PFSK-1 (cell line): Measurements from ENCODE around the gene FBXO34.

Experiments used
- FOXP2 ChIP-seq: optimal IDR thresholded peaks from 2 replicates; pipeline ENCODE3; 2011; ENCODE audit warnings: borderline replicate concordance, control low read depth, inconsistent platforms; ENCODE audit not compliant: insufficient read depth; ENCODE audit errors: extremely low read length, extremely low read depth
- POLR2AphosphoS5 ChIP-seq: IDR thresholded peaks from 2 replicates; pipeline ENCODE4 v1.6.1; 2012; ENCODE audit warnings: low read depth, mild to moderate bottlenecking, control low read depth, low read length, moderate library complexity
- REST ChIP-seq, 2 experiments: IDR thresholded peaks; 2 replicates each; pipeline versions ENCODE4 v1.6.1 to v1.8.0; 2011 to 2012; ENCODE audit warnings: low read depth in 2 of 2, low read length in 2 of 2, control low read depth in 1 of 2, inconsistent platforms in 1 of 2, mild to moderate bottlenecking in 1 of 2, moderate library complexity in 1 of 2; ENCODE audit not compliant: insufficient read depth in 1 of 2
- SIN3A ChIP-seq: IDR thresholded peaks from 2 replicates; pipeline ENCODE4 v1.6.1; 2012; ENCODE audit warnings: mild to moderate bottlenecking, low read length, moderate library complexity, borderline replicate concordance; ENCODE audit not compliant: insufficient read depth
- TAF1 ChIP-seq: IDR thresholded peaks from 2 replicates; pipeline ENCODE4 v1.6.1; 2012; ENCODE audit warnings: low read length, control low read depth, borderline replicate concordance; ENCODE audit not compliant: insufficient read depth

The FBXO34 gene

GRCh38 chr14:55243386-55243785, 27.8 kb upstream of the FBXO34 start:
- TF ChIP-seq SIN3A (no peak), POLR2AphosphoS5 (no peak), REST (IDR thresholded peaks at IDR 0.05; ENCODE audit: insufficient read depth in 1 of 2, low read depth in 2 of 2, low read length in 2 of 2) (no peak), TAF1 (no peak), FOXP2 (no peak)

GRCh38 chr14:55243813-55244212, 27.4 kb upstream of the FBXO34 start:
- TF ChIP-seq REST (IDR thresholded peaks at IDR 0.05; ENCODE audit: insufficient read depth in 1 of 2, low read depth in 2 of 2, low read length in 2 of 2) (no peak), POLR2AphosphoS5 (no peak), TAF1 (no peak), SIN3A (no peak), FOXP2 (no peak)

GRCh38 chr14:55245657-55246268, 25.5 kb upstream of the FBXO34 start:
- no peak for TF ChIP-seq TAF1
- TF ChIP-seq REST (IDR thresholded peaks at IDR 0.05; ENCODE audit: insufficient read depth in 1 of 2, low read depth in 2 of 2, low read length in 2 of 2), result no peak

GRCh38 chr14:55248411-55248810, 22.8 kb upstream of the FBXO34 start:
- TF ChIP-seq POLR2AphosphoS5 (no peak), SIN3A (no peak), REST (IDR thresholded peaks at IDR 0.05; ENCODE audit: insufficient read depth in 1 of 2, low read depth in 2 of 2, low read length in 2 of 2) (no peak), TAF1 (no peak), FOXP2 (no peak)

GRCh38 chr14:55249423-55249822, 21.8 kb upstream of the FBXO34 start:
- TF ChIP-seq SIN3A (no peak), TAF1 (no peak), FOXP2 (no peak), POLR2AphosphoS5 (no peak), REST (IDR thresholded peaks at IDR 0.05; ENCODE audit: insufficient read depth in 1 of 2, low read depth in 2 of 2, low read length in 2 of 2) (no peak)
